ENCODE results near the gene CRISP2.

Gene CRISP2

GRCh38 chr6:49653942-49654341 lies 59.4 kb downstream of the CRISP2 start:
- DNase-seq, result no peak

- no peak for DNase-seq
These were observed 59.9 kb downstream of the CRISP2 start for GRCh38 chr6:49653438-49653837.

- DNase-seq, result no peak
These were observed 62.1 kb downstream of the CRISP2 start for GRCh38 chr6:49651239-49651638.

- DNase-seq, result no peak
These were observed 63.4 kb downstream of the CRISP2 start for GRCh38 chr6:49649988-49650387.

GRCh38 chr6:49648036-49648435 lies 65.3 kb downstream of the CRISP2 start:
- DNase-seq, result no peak

- DNase-seq, result no peak
These were observed 65.9 kb downstream of the CRISP2 start for GRCh38 chr6:49647476-49647875.

GRCh38 chr6:49646942-49647341 lies 66.4 kb downstream of the CRISP2 start:
- DNase-seq, result no peak

GRCh38 chr6:49646130-49646824 lies 67.1 kb downstream of the CRISP2 start:
- no peak for DNase-seq

GRCh38 chr6:49645139-49645538 lies 68.2 kb downstream of the CRISP2 start:
- DNase-seq, result no peak
